Neural crest cell (in vitro differentiated cells): ENCODE measurements around the gene SPACA7. TPM values are rescaled to one million over a fixed set of nuclear protein-coding genes. Genes with fewer than 3 reads are reported as not detected.
A peak's percentile ranks its signal among the peaks of the same experiment; 100 is the strongest.

Experiments
- DNase-seq: peaks from one replicate; pipeline ENCODE4 v3.0.0; 2021; ENCODE audit warnings: low read depth, mixed read lengths, low spot score
- H3K27ac Mint-ChIP-seq: one replicate; pipeline ENCODE4 v1.8.0; 2021; ENCODE audit warnings: mild to moderate bottlenecking, mixed read lengths; ENCODE audit not compliant: unreplicated experiment
- H3K27me3 Mint-ChIP-seq: 2 replicates; pipeline ENCODE4 v1.8.0; 2021; ENCODE audit warnings: low read depth, mild to moderate bottlenecking, mixed read lengths
- H3K36me3 Mint-ChIP-seq: 2 replicates; pipeline ENCODE4 v1.8.0; 2021; ENCODE audit warnings: low read depth, mild to moderate bottlenecking, mixed read lengths
- H3K4me1 Mint-ChIP-seq: 2 replicates; pipeline ENCODE4 v1.8.0; 2021; ENCODE audit warnings: mixed read lengths
- H3K4me3 Mint-ChIP-seq: one replicate; pipeline ENCODE4 v1.8.0; 2021; ENCODE audit warnings: mild to moderate bottlenecking, mixed read lengths
- H3K9me3 Mint-ChIP-seq: 2 replicates; pipeline ENCODE4 v1.8.0; 2021; ENCODE audit warnings: mixed read lengths
- CTCF ChIP-seq: fragments of 200-600 bp; sonication (generic); conservative IDR thresholded peaks from 2 replicates; pipeline ENCODE4 v1.5.0; 2021; ENCODE audit warnings: antibody characterized with exemption, mild to moderate bottlenecking
- total RNA-seq: library from RNA; stranded (reverse); gene quantifications from 2 replicates; pipeline ENCODE4 v1.2.1, GENCODE V29; 2021

Gene SPACA7
- total RNA-seq, 1 donor from 2014 or later = not detected

GRCh38 chr13:112453874-112454647 is 77.9 kb downstream of the SPACA7 start:
- Mint-ChIP-seq H3K27me3 (no peaks in the 10 kb centered on the region), H3K27ac (peak overlapping the region; percentile 75), H3K36me3 (no peaks in the 10 kb centered on the region), H3K9me3 (no peaks in the 10 kb centered on the region), H3K4me1 (peaks cover 11% of the 10 kb centered on the region), H3K4me3 (no peak overlapping the region)
- no peak for DNase-seq
- TF ChIP-seq CTCF = no peak

GRCh38 chr13:112454648-112455334 is 78.6 kb downstream of the SPACA7 start:
- peaks cover 3% of the 10 kb centered on the region for H3K36me3 Mint-ChIP-seq
- H3K4me3 Mint-ChIP-seq = no peak overlapping the region
- no peak for DNase-seq
- H3K27ac Mint-ChIP-seq = no peak overlapping the region
- no peak for TF ChIP-seq CTCF
- peaks cover 11% of the 10 kb centered on the region for H3K4me1 Mint-ChIP-seq
- H3K27me3 Mint-ChIP-seq = no peaks in the 10 kb centered on the region
- H3K9me3 Mint-ChIP-seq = peaks cover 3% of the 10 kb centered on the region

- no peak for TF ChIP-seq CTCF
- H3K36me3 Mint-ChIP-seq = peaks cover 5% of the 10 kb centered on the region
- H3K27me3 Mint-ChIP-seq = no peaks in the 10 kb centered on the region
- peaks cover 7% of the 10 kb centered on the region for H3K4me1 Mint-ChIP-seq
- H3K4me3 Mint-ChIP-seq = no peak overlapping the region
- no peak for DNase-seq
- H3K27ac Mint-ChIP-seq = no peak overlapping the region
- H3K9me3 Mint-ChIP-seq = peaks cover 8% of the 10 kb centered on the region
These were observed 79.4 kb downstream of the SPACA7 start for GRCh38 chr13:112455476-112456059.

- no peak for TF ChIP-seq CTCF
- no peaks in the 10 kb centered on the region for H3K27me3 Mint-ChIP-seq
These were observed 80.2 kb downstream of the SPACA7 start for GRCh38 chr13:112456138-112457056.

GRCh38 chr13:112457081-112457480 is 80.9 kb downstream of the SPACA7 start:
- Mint-ChIP-seq H3K4me3 (no peak overlapping the region), H3K27me3 (no peaks in the 10 kb centered on the region), H3K36me3 (peaks cover 7% of the 10 kb centered on the region), H3K4me1 (no peaks in the 10 kb centered on the region), H3K27ac (no peak overlapping the region), H3K9me3 (peaks cover 8% of the 10 kb centered on the region)
- DNase-seq = no peak
- no peak for TF ChIP-seq CTCF

More at GRCh38 chr13:112456138-112457056, 80.2 kb downstream of the SPACA7 start:
- Mint-ChIP-seq H3K9me3 (peaks cover 8% of the 10 kb centered on the region), H3K36me3 (peaks cover 5% of the 10 kb centered on the region), H3K4me1 (no peaks in the 10 kb centered on the region), H3K27ac (no peak overlapping the region), H3K4me3 (no peak overlapping the region)
- DNase-seq = no peak
